OCI-LY3 (cell line): ENCODE results near the gene HENMT1.

Source experiments
- EZH2phosphoT487 ChIP-seq: fragments of 200-600 bp; shearing (Covaris generic); IDR thresholded peaks from 2 replicates; pipeline ENCODE4 v1.6.1; 2018; ENCODE audit warnings: antibody characterized with exemption, mixed run types, low read depth
- TF ChIP-seq, protein P1 (sequence below): fragments of 200-600, 300-600 bp; sonication (generic); IDR thresholded peaks from 2 replicates; pipeline ENCODE4 v1.5.1; 2014; ENCODE audit warnings: antibody characterized with exemption, low read length, low read depth

DNA sequence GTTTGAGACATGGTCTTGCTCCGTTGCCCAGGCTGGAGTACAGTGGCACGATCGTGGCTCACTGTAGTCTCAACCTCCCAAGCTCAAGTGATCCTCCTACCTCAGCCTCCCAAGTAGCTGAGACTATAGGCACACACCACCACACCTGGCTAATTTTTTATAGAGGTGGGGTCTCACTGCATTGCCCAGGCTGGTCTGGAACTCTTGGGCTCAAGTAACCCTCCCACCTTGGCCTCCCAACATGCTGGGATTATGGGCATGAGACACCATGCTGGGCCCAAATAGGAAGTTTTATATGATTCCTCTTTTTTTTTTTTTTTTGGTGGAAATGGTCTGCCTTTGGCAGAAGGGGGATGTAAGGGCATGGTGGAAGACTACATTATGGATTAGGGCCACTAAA is 45.8 kb upstream of the HENMT1 start:
- TF ChIP-seq EZH2phosphoT487 = no peak
- TF ChIP-seq, protein P1, sequence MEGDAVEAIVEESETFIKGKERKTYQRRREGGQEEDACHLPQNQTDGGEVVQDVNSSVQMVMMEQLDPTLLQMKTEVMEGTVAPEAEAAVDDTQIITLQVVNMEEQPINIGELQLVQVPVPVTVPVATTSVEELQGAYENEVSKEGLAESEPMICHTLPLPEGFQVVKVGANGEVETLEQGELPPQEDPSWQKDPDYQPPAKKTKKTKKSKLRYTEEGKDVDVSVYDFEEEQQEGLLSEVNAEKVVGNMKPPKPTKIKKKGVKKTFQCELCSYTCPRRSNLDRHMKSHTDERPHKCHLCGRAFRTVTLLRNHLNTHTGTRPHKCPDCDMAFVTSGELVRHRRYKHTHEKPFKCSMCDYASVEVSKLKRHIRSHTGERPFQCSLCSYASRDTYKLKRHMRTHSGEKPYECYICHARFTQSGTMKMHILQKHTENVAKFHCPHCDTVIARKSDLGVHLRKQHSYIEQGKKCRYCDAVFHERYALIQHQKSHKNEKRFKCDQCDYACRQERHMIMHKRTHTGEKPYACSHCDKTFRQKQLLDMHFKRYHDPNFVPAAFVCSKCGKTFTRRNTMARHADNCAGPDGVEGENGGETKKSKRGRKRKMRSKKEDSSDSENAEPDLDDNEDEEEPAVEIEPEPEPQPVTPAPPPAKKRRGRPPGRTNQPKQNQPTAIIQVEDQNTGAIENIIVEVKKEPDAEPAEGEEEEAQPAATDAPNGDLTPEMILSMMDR = no peak
